ENCODE measurements around the gene TCF4. TPM values are rescaled to one million over a fixed set of nuclear protein-coding genes. Genes with fewer than 3 reads are reported as not detected.

Gene TCF4
- total and polyA plus RNA-seq, 2 experiments from 2014 or later, result 77.7 to 89.2 TPM

- H3K36me3 Mint-ChIP-seq (ENCODE audit: low read depth), result peaks cover 20% of the 10 kb centered on the region; the same call in 2 of the 3 replicates
- no peaks in the 10 kb centered on the region for H3K36me3 ChIP-seq (ENCODE audit: insufficient read depth)
- peaks cover 3% of the 10 kb centered on the region for H4K20me1 ChIP-seq (replicated peaks; ENCODE audit: insufficient read depth)
Measured at GRCh38 chr18:55446996-55447671, 140.9 kb downstream of the TCF4 start.

More at GRCh38 chr18:55446996-55447671, 140.9 kb downstream of the TCF4 start:
- Histone ChIP-seq H3K4me3 (no peak overlapping the region), H3K27ac (ENCODE audit: low read depth) (no peak overlapping the region), H3K4me1 (ENCODE audit: insufficient read depth) (0 out of 2 replicates have a peak, but pooled peaks cover 7% of the 10 kb centered on the region), H3K27me3 (ENCODE audit: insufficient read depth) (no peaks in the 10 kb centered on the region), H3K79me2 (replicated peaks; ENCODE audit: insufficient read depth) (peaks cover 98% of the 10 kb centered on the region), H3K9me2 (ENCODE audit: insufficient read depth) (no peaks in the 10 kb centered on the region), H2AFZ (no peak overlapping the region), H3F3A (replicated peaks; ENCODE audit: low read depth) (no peaks in the 10 kb centered on the region), H3K4me2 (no peak overlapping the region)
- no peak overlapping the region for H3K4me3 Mint-ChIP-seq
- no peak for DNase-seq (ENCODE audit: low spot score)
- ATAC-seq, result no peak
- H3K9me3 Mint-ChIP-seq, result peaks cover 6% of the 10 kb centered on the region; the same call in 2 of the 3 replicates
- H3K4me1 Mint-ChIP-seq, result peaks cover 44% of the 10 kb centered on the region
- peaks cover 5% of the 10 kb centered on the region for H3K27me3 Mint-ChIP-seq (ENCODE audit: insufficient read depth, low read depth, poor library complexity)
- H3K27ac Mint-ChIP-seq, result no peak overlapping the region
- TF ChIP-seq CREB1 (CRISPR knock-in tag; IDR thresholded peaks at IDR 0.05; ENCODE audit: low read depth) (no peak), CTCF (conservative IDR thresholded peaks at IDR 0.05; ENCODE audit: low read depth in 2 of 2) (0 out of 4 replicates have a peak, but pooled peaks of 1 of the 2 experiments have one; percentile 10), ZNF462 (CRISPR knock-in tag; IDR thresholded peaks at IDR 0.05) (no peak), EZH2phosphoT487 (IDR thresholded peaks at IDR 0.05; ENCODE audit: unreplicated experiment) (no peak), EZH2 (IDR thresholded peaks at IDR 0.05; ENCODE audit: low read depth, unreplicated experiment) (no peak), REST (IDR thresholded peaks at IDR 0.05; ENCODE audit: unreplicated experiment) (no peak), ZNF331 (CRISPR knock-in tag; IDR thresholded peaks at IDR 0.05; ENCODE audit: low read depth) (no peak)

All from GM23338 (cell line).